SU-DHL-6 (cell line): ENCODE results near the gene SLC43A3.

Source experiments
- CTCF ChIP-seq: fragments of 200-600 bp; sonication (generic); IDR thresholded peaks from one replicate; pipeline ENCODE4 v1.5.1; 2017; ENCODE audit warnings: antibody characterized with exemption, mild to moderate bottlenecking, low read length, moderate library complexity; ENCODE audit not compliant: insufficient read depth, poor library complexity, severe bottlenecking
- EZH2phosphoT487 ChIP-seq: fragments of 200-600 bp; sonication (generic), shearing (Covaris generic); conservative IDR thresholded peaks from 2 replicates; pipeline ENCODE4 v1.6.1; 2018; ENCODE audit warnings: mild to moderate bottlenecking, antibody characterized with exemption, low read length, moderate library complexity, mixed read lengths

GRCh38 chr11:57386178-57386940 is 40.6 kb downstream of the SLC43A3 start:
- no peak for TF ChIP-seq CTCF
- TF ChIP-seq EZH2phosphoT487 = no peak
